NCI-H446 treated with DMSO at 0.1 percent for 48 hours (cell line): ENCODE measurements around the gene ANKRD13B.
A peak's percentile ranks its signal among the peaks of the same experiment; 100 is the strongest.
"Not testable (repeated sequence)": the region's sequence is repeated elsewhere in the genome, so short reads cannot be mapped to it uniquely, and the experiment has no call there.

Source experiments
- DNase-seq: peaks from one replicate; lab custom pipeline; 2025; lab: John Stamatoyannopoulos, UW

The ANKRD13B gene

GRCh38 chr17:29592850-29593551 lies at the start of gene ANKRD13B:
ANKRD13B (plus strand) TSS chr17:29593132; CDS start chr17:29593622, 490 bp downstream.
- DNase-seq, result peak; percentile 40

- DNase-seq, result no peak
Observed at GRCh38 chr17:29544066-29544465, 48.9 kb upstream of the ANKRD13B start.

- no peak for DNase-seq
Observed at GRCh38 chr17:29546085-29546484, 46.8 kb upstream of the ANKRD13B start.

GRCh38 chr17:29546830-29547229 lies 46.1 kb upstream of the ANKRD13B start:
- no peak for DNase-seq

- DNase-seq, result no peak
Observed at GRCh38 chr17:29549177-29549923, 43.6 kb upstream of the ANKRD13B start.

- DNase-seq, result no peak
Observed at GRCh38 chr17:29555840-29556239, 37.1 kb upstream of the ANKRD13B start.

- DNase-seq, result no peak
Observed at GRCh38 chr17:29557085-29557738, 35.7 kb upstream of the ANKRD13B start.

GRCh38 chr17:29557739-29558116 lies 35.2 kb upstream of the ANKRD13B start:
- no peak for DNase-seq

GRCh38 chr17:29558139-29558538 lies 34.8 kb upstream of the ANKRD13B start:
- not testable (repeated sequence) for DNase-seq

GRCh38 chr17:29559640-29560039 lies 33.3 kb upstream of the ANKRD13B start:
- DNase-seq, result no peak

GRCh38 chr17:29560316-29560715 lies 32.6 kb upstream of the ANKRD13B start:
- no peak for DNase-seq

GRCh38 chr17:29561554-29562517 lies 31.1 kb upstream of the ANKRD13B start:
- DNase-seq, result no peak

GRCh38 chr17:29562615-29563014 lies 30.3 kb upstream of the ANKRD13B start:
- DNase-seq, result no peak

GRCh38 chr17:29563816-29564215 lies 29.1 kb upstream of the ANKRD13B start:
- DNase-seq, result no peak

- DNase-seq, result no peak
Observed at GRCh38 chr17:29565643-29566472, 27.1 kb upstream of the ANKRD13B start.

GRCh38 chr17:29566473-29567303 lies 26.2 kb upstream of the ANKRD13B start, which contains the start of gene ABHD15:
ABHD15 (minus strand) TSS chr17:29567037; CDS start chr17:29566966, 71 bp downstream.
- no peak for DNase-seq

GRCh38 chr17:29567304-29567553 lies 25.7 kb upstream of the ANKRD13B start:
- DNase-seq, result no peak

GRCh38 chr17:29567554-29568330 lies 25.2 kb upstream of the ANKRD13B start:
- DNase-seq, result no peak
